CD4-positive, CD25-positive, alpha-beta regulatory T cell (primary cell): ENCODE results near the gene MARCKS. TPM values are rescaled to one million over a fixed set of nuclear protein-coding genes. Genes with fewer than 3 reads are reported as not detected.

Source experiments
- ATAC-seq, 2 donors: fragments of 150-1000 bp; cut with Tn5 transposase; one replicate each; pipeline ENCODE4 v1.10.0; 2021; ENCODE audit warnings: low read depth in 2 of 2, moderate number of reproducible peaks in 2 of 2, moderate library complexity in 1 of 2
- DNase-seq, 3 donors: peaks; one replicate each; pipeline versions ENCODE4 v3.0.0 to v3.0.0-alpha.2; 2012 to 2022; ENCODE audit warnings: mixed read lengths in 1 of 3
- H3K27ac ChIP-seq: one replicate; pipeline ENCODE4 v1.7.0; 2013; ENCODE audit warnings: mild to moderate bottlenecking, low read length; ENCODE audit not compliant: insufficient read depth, poor library complexity, severe bottlenecking
- H3K27me3 ChIP-seq: one replicate; pipeline ENCODE4 v1.7.0; 2013; ENCODE audit warnings: low read length; ENCODE audit not compliant: control insufficient read depth, insufficient read depth
- H3K36me3 ChIP-seq: one replicate; pipeline ENCODE4 v1.7.0; 2013; ENCODE audit warnings: mild to moderate bottlenecking, low read length, moderate library complexity; ENCODE audit not compliant: control insufficient read depth, insufficient read depth
- H3K4me1 ChIP-seq: 2 replicates; pipeline ENCODE4 v1.7.0; 2013; ENCODE audit warnings: mild to moderate bottlenecking, low read length; ENCODE audit not compliant: insufficient read depth, control insufficient read depth, poor library complexity, severe bottlenecking
- H3K4me3 ChIP-seq: one replicate; pipeline ENCODE4 v1.7.0; 2013; ENCODE audit warnings: low read depth, mild to moderate bottlenecking, low read length, moderate library complexity
- H3K9me3 ChIP-seq, 2 experiments: 1 replicate in 1 of 2; 2 replicates in 1 of 2; pipeline ENCODE4 v1.7.0; 2013; ENCODE audit warnings: low read length in 2 of 2, mild to moderate bottlenecking in 1 of 2, moderate library complexity in 1 of 2; ENCODE audit not compliant: control insufficient read depth in 2 of 2
- H3K27ac Mint-ChIP-seq, 3 donors: one replicate each; pipeline ENCODE4 v1.8.0; 2020 to 2022; ENCODE audit warnings: mild to moderate bottlenecking in 3 of 3, mixed read lengths in 3 of 3, moderate library complexity in 2 of 3
- H3K27me3 Mint-ChIP-seq: one replicate; pipeline ENCODE4 v1.8.0; 2022; ENCODE audit warnings: mild to moderate bottlenecking, mixed read lengths
- H3K36me3 Mint-ChIP-seq: one replicate; pipeline ENCODE4 v1.8.0; 2020; ENCODE audit warnings: mixed read lengths
- H3K4me1 Mint-ChIP-seq, 4 donors: one replicate each; pipeline ENCODE4 v1.8.0; 2020 to 2022; ENCODE audit warnings: mixed read lengths in 4 of 4, mild to moderate bottlenecking in 1 of 4
- H3K4me3 Mint-ChIP-seq, 4 donors: one replicate each; pipeline ENCODE4 v1.8.0; 2020 to 2022; ENCODE audit warnings: mild to moderate bottlenecking in 4 of 4, mixed read lengths in 4 of 4, moderate library complexity in 3 of 4
- H3K9me3 Mint-ChIP-seq, 7 donors: one replicate each; pipeline ENCODE4 v1.8.0; 2020 to 2022; ENCODE audit warnings: mixed read lengths in 7 of 7, mild to moderate bottlenecking in 3 of 7, moderate library complexity in 2 of 7
- polyA plus RNA-seq, 4 donors: library from polyadenylated mRNA; unstranded; fragments of 300-500 nt; fragmentation: Illumina TruSeq; gene quantifications; one replicate each; pipeline ENCODE4 v1.2.3, GENCODE V29; 2021
- total RNA-seq: library from RNA; stranded (reverse); gene quantifications from one replicate; pipeline ENCODE4 v1.2.3, GENCODE V29; 2022

Gene MARCKS
- total and polyA plus RNA-seq, 5 donors from 2014 or later = 0.03 to 0.07 TPM; not detected in 3

GRCh38 chr6:113837170-113837569 lies 20.0 kb upstream of the MARCKS start:
- H3K4me1 Mint-ChIP-seq = no peaks in the 10 kb centered on the region
- no peaks in the 10 kb centered on the region for H3K36me3 Mint-ChIP-seq
- H3K4me3 ChIP-seq = no peak overlapping the region
- no peaks in the 10 kb centered on the region for H3K9me3 Mint-ChIP-seq
- no peak overlapping the region for H3K4me3 Mint-ChIP-seq
- DNase-seq (no peak), ATAC-seq (no peak)
- H3K27ac ChIP-seq = no peak overlapping the region
- H3K36me3 ChIP-seq = no peaks in the 10 kb centered on the region
- no peaks in the 10 kb centered on the region for H3K4me1 ChIP-seq
- no peak overlapping the region for H3K27ac Mint-ChIP-seq
- peaks cover 6% of the 10 kb centered on the region for H3K27me3 ChIP-seq
- no peaks in the 10 kb centered on the region for H3K9me3 ChIP-seq
- peaks cover 9% of the 10 kb centered on the region for H3K27me3 Mint-ChIP-seq

GRCh38 chr6:113842165-113842564 lies 15.0 kb upstream of the MARCKS start:
- H3K4me1 ChIP-seq = no peaks in the 10 kb centered on the region
- no peak overlapping the region for H3K4me3 Mint-ChIP-seq
- H3K4me3 ChIP-seq = no peak overlapping the region
- DNase-seq (no peak), ATAC-seq (no peak)
- peaks cover 6% of the 10 kb centered on the region for H3K27me3 ChIP-seq
- H3K27ac Mint-ChIP-seq = no peak overlapping the region
- H3K4me1 Mint-ChIP-seq = no peaks in the 10 kb centered on the region
- no peaks in the 10 kb centered on the region for H3K36me3 Mint-ChIP-seq
- no peaks in the 10 kb centered on the region for H3K9me3 Mint-ChIP-seq
- H3K9me3 ChIP-seq = no peaks in the 10 kb centered on the region
- H3K27me3 Mint-ChIP-seq = no peaks in the 10 kb centered on the region
- H3K27ac ChIP-seq = no peak overlapping the region
- H3K36me3 ChIP-seq = no peaks in the 10 kb centered on the region

- H3K27ac Mint-ChIP-seq = no peak overlapping the region
- H3K4me3 Mint-ChIP-seq = no peak overlapping the region
- H3K36me3 Mint-ChIP-seq = no peaks in the 10 kb centered on the region
- no peaks in the 10 kb centered on the region for H3K36me3 ChIP-seq
- no peaks in the 10 kb centered on the region for H3K9me3 ChIP-seq
- no peak for DNase-seq
- H3K27me3 ChIP-seq = peaks cover 8% of the 10 kb centered on the region
- ATAC-seq = no peak
- H3K9me3 Mint-ChIP-seq = no peaks in the 10 kb centered on the region
- H3K27ac ChIP-seq = no peak overlapping the region
- H3K4me1 ChIP-seq = no peaks in the 10 kb centered on the region
- no peak overlapping the region for H3K4me3 ChIP-seq
- no peaks in the 10 kb centered on the region for H3K4me1 Mint-ChIP-seq
- peaks cover 5% of the 10 kb centered on the region for H3K27me3 Mint-ChIP-seq
Observed at GRCh38 chr6:113843500-113844073, 13.6 kb upstream of the MARCKS start.

GRCh38 chr6:113846577-113846976 lies 10.6 kb upstream of the MARCKS start:
- H3K27me3 ChIP-seq = peaks cover 4% of the 10 kb centered on the region
- H3K9me3 Mint-ChIP-seq = peaks cover 0 to 2% (median 0%) of the 10 kb centered on the region in 7 donors
- DNase-seq = no peak
- no peak overlapping the region for H3K27ac ChIP-seq
- H3K4me1 ChIP-seq = no peaks in the 10 kb centered on the region
- H3K27me3 Mint-ChIP-seq = peaks cover 27% of the 10 kb centered on the region
- H3K4me3 Mint-ChIP-seq = no peak overlapping the region
- H3K36me3 Mint-ChIP-seq = no peaks in the 10 kb centered on the region
- H3K4me1 Mint-ChIP-seq = no peaks in the 10 kb centered on the region
- ATAC-seq = no peak
- H3K36me3 ChIP-seq = no peaks in the 10 kb centered on the region
- H3K4me3 ChIP-seq = no peak overlapping the region
- no peaks in the 10 kb centered on the region for H3K9me3 ChIP-seq
- no peak overlapping the region for H3K27ac Mint-ChIP-seq

- Mint-ChIP-seq H3K4me3 (no peak overlapping the region), H3K36me3 (no peaks in the 10 kb centered on the region), H3K27ac (no peak overlapping the region), H3K9me3 (peaks cover 0 to 2% (median 0%) of the 10 kb centered on the region in 7 donors), H3K27me3 (peaks cover 32% of the 10 kb centered on the region), H3K4me1 (no peaks in the 10 kb centered on the region)
- DNase-seq (no peak), ATAC-seq (no peak)
- Histone ChIP-seq H3K36me3 (no peaks in the 10 kb centered on the region), H3K27ac (no peak overlapping the region), H3K4me3 (no peak overlapping the region), H3K27me3 (peaks cover 10% of the 10 kb centered on the region), H3K9me3 (no peaks in the 10 kb centered on the region), H3K4me1 (no peaks in the 10 kb centered on the region)
Observed at GRCh38 chr6:113847447-113847846, 9.7 kb upstream of the MARCKS start.

GRCh38 chr6:113848280-113848679 lies 8.9 kb upstream of the MARCKS start:
- no peaks in the 10 kb centered on the region for H3K4me1 ChIP-seq
- ATAC-seq (no peak), DNase-seq (no peak)
- H3K36me3 Mint-ChIP-seq = no peaks in the 10 kb centered on the region
- no peak overlapping the region for H3K4me3 ChIP-seq
- no peak overlapping the region for H3K27ac Mint-ChIP-seq
- H3K4me1 Mint-ChIP-seq = no peaks in the 10 kb centered on the region
- H3K36me3 ChIP-seq = no peaks in the 10 kb centered on the region
- H3K9me3 Mint-ChIP-seq = peaks cover 0 to 2% (median 0%) of the 10 kb centered on the region in 7 donors
- H3K4me3 Mint-ChIP-seq = no peak overlapping the region
- peaks cover 18% of the 10 kb centered on the region for H3K27me3 ChIP-seq
- H3K27ac ChIP-seq = no peak overlapping the region
- peaks cover 39% of the 10 kb centered on the region for H3K27me3 Mint-ChIP-seq
- H3K9me3 ChIP-seq = no peaks in the 10 kb centered on the region

GRCh38 chr6:113848811-113849210 lies 8.3 kb upstream of the MARCKS start:
- no peak overlapping the region for H3K27ac ChIP-seq
- no peak overlapping the region for H3K4me3 Mint-ChIP-seq
- peaks cover 45% of the 10 kb centered on the region for H3K27me3 Mint-ChIP-seq
- no peaks in the 10 kb centered on the region for H3K4me1 Mint-ChIP-seq
- H3K4me1 ChIP-seq = no peaks in the 10 kb centered on the region
- H3K27ac Mint-ChIP-seq = no peak overlapping the region
- ATAC-seq (no peak), DNase-seq (no peak)
- peaks cover 0 to 3% (median 0%) of the 10 kb centered on the region in 7 donors for H3K9me3 Mint-ChIP-seq
- H3K27me3 ChIP-seq = peaks cover 23% of the 10 kb centered on the region
- H3K36me3 ChIP-seq = no peaks in the 10 kb centered on the region
- no peak overlapping the region for H3K4me3 ChIP-seq
- H3K36me3 Mint-ChIP-seq = no peaks in the 10 kb centered on the region
- H3K9me3 ChIP-seq = peaks cover 0 to 2% of the 10 kb centered on the region in 2 experiments

GRCh38 chr6:113853252-113853651 lies 3.9 kb upstream of the MARCKS start:
- H3K36me3 ChIP-seq = no peaks in the 10 kb centered on the region
- no peak overlapping the region for H3K27ac ChIP-seq
- Mint-ChIP-seq H3K4me1 (peaks cover 0 to 11% (median 6%) of the 10 kb centered on the region in 4 donors), H3K9me3 (peaks cover 0 to 8% (median 0%) of the 10 kb centered on the region in 7 donors), H3K4me3 (no peak overlapping the region), H3K27me3 (peaks cover 49% of the 10 kb centered on the region), H3K36me3 (no peaks in the 10 kb centered on the region), H3K27ac (no peak overlapping the region)
- H3K4me1 ChIP-seq = peaks cover 33% of the 10 kb centered on the region
- peaks cover 49% of the 10 kb centered on the region for H3K27me3 ChIP-seq
- peaks cover 6 to 23% of the 10 kb centered on the region in 2 experiments for H3K9me3 ChIP-seq
- DNase-seq = no peak
- ATAC-seq = no peak
- no peak overlapping the region for H3K4me3 ChIP-seq
